Measurements from ENCODE around the gene ALDH3B2. TPM values are rescaled to one million over a fixed set of nuclear protein-coding genes. Genes with fewer than 3 reads are reported as not detected.

The ALDH3B2 gene
- total and polyA plus RNA-seq, 2 experiments from 2014 or later = not detected

- TF ChIP-seq EZH2phosphoT487 (IDR thresholded peaks at IDR 0.05; ENCODE audit: unreplicated experiment) (no peak), ZNF462 (CRISPR knock-in tag; IDR thresholded peaks at IDR 0.05) (no peak), STAT1 (IDR thresholded peaks at IDR 0.05; ENCODE audit: unreplicated experiment) (no peak)
Observed at GRCh38 chr11:67652965-67653845, 21.2 kb downstream of the ALDH3B2 start (continued).

GRCh38 chr11:67651976-67652781, 22.2 kb downstream of the ALDH3B2 start:
- Mint-ChIP-seq H3K4me1 (peaks cover 7% of the 10 kb centered on the region; the same call in 2 of the 3 replicates), H3K4me3 (no peak overlapping the region), H3K9me3 (peaks cover 23% of the 10 kb centered on the region), H3K36me3 (ENCODE audit: low read depth) (peaks cover 5% of the 10 kb centered on the region; the same call in 2 of the 3 replicates), H3K27me3 (ENCODE audit: insufficient read depth, low read depth, poor library complexity) (peaks cover 11% of the 10 kb centered on the region), H3K27ac (no peak overlapping the region)
- H3K4me2 ChIP-seq = no peak overlapping the region
- no peaks in the 10 kb centered on the region for H3K9me2 ChIP-seq (ENCODE audit: insufficient read depth)
- DNase-seq (ENCODE audit: low spot score) (no peak), ATAC-seq (no peak)
- no peaks in the 10 kb centered on the region for H4K20me1 ChIP-seq (replicated peaks; ENCODE audit: insufficient read depth)
- H3K36me3 ChIP-seq (ENCODE audit: insufficient read depth) = peaks cover 8% of the 10 kb centered on the region; the same call in 1 of the 2 replicates
- H3K27ac ChIP-seq (ENCODE audit: low read depth) = no peak overlapping the region
- H3K79me2 ChIP-seq (replicated peaks; ENCODE audit: insufficient read depth) = no peaks in the 10 kb centered on the region
- H3K4me3 ChIP-seq = no peak overlapping the region
- H3K4me1 ChIP-seq (ENCODE audit: insufficient read depth) = no peaks in the 10 kb centered on the region
- 0 out of 2 replicates have a peak, but pooled peaks cover 4% of the 10 kb centered on the region for H3F3A ChIP-seq (replicated peaks; ENCODE audit: low read depth)
- no peaks in the 10 kb centered on the region for H3K27me3 ChIP-seq (ENCODE audit: insufficient read depth)
- no peak overlapping the region for H2AFZ ChIP-seq
- no peak for TF ChIP-seq ZNF462 (CRISPR knock-in tag; IDR thresholded peaks at IDR 0.05)
- no peak for TF ChIP-seq NANOG (IDR thresholded peaks at IDR 0.05; ENCODE audit: borderline replicate concordance)
- no peak for TF ChIP-seq POLR2AphosphoS5 (IDR thresholded peaks at IDR 0.05; ENCODE audit: low read depth)
